GM23338 (cell line): ENCODE results near the gene TINAGL1. TPM values are rescaled to one million over a fixed set of nuclear protein-coding genes. Genes with fewer than 3 reads are reported as not detected.

Source experiments
- ATAC-seq: fragments of 200-7000 bp; cut with Tn5 transposase; 3 replicates; pipeline ENCODE4 v1.9.1; 2020
- DNase-seq: peaks from one replicate; pipeline ENCODE4 v3.0.0-alpha.2; 2015; ENCODE audit warnings: low spot score
- H2AFZ ChIP-seq: fragments of 200-600 bp; sonication (generic); 2 replicates; pipeline ENCODE4 v1.8.0; 2016; ENCODE audit warnings: antibody characterized with exemption, mild to moderate bottlenecking, moderate library complexity
- H3F3A ChIP-seq: fragments of 200-600 bp; sonication (generic); replicated peaks from 2 replicates; pipeline ENCODE4 v1.8.0; 2017; ENCODE audit warnings: antibody characterized with exemption, mixed run types, low read depth
- H3K27ac ChIP-seq: fragments of 200-600 bp; sonication (generic); 2 replicates; pipeline ENCODE4 v1.6.1; 2016; ENCODE audit warnings: low read depth
- H3K27me3 ChIP-seq: fragments of 200-600 bp; sonication (generic); 2 replicates; pipeline ENCODE4 v1.8.0; 2016; ENCODE audit warnings: mild to moderate bottlenecking, mixed run types, moderate library complexity; ENCODE audit not compliant: insufficient read depth
- H3K36me3 ChIP-seq: fragments of 200-600 bp; sonication (generic); 2 replicates; pipeline ENCODE4 v1.8.0; 2016; ENCODE audit warnings: mild to moderate bottlenecking; ENCODE audit not compliant: insufficient read depth
- H3K4me1 ChIP-seq: fragments of 200-600 bp; sonication (generic); 2 replicates; pipeline ENCODE4 v1.8.0; 2016; ENCODE audit warnings: mild to moderate bottlenecking, moderate library complexity; ENCODE audit not compliant: insufficient read depth
- H3K4me2 ChIP-seq: fragments of 200-600 bp; sonication (generic); 2 replicates; pipeline ENCODE4 v1.7.1; 2017; ENCODE audit warnings: mixed run types
- H3K4me3 ChIP-seq: fragments of 200-600 bp; sonication (generic); 2 replicates; pipeline ENCODE4 v1.6.1; 2016; ENCODE audit warnings: mixed run types
- H3K79me2 ChIP-seq: fragments of 200-600 bp; sonication (generic); replicated peaks from 2 replicates; pipeline ENCODE4 v1.8.0; 2017; ENCODE audit warnings: mild to moderate bottlenecking; ENCODE audit not compliant: insufficient read depth
- H3K9me2 ChIP-seq: fragments of 200-600 bp; sonication (generic); 2 replicates; pipeline ENCODE4 v1.8.0; 2017; ENCODE audit not compliant: insufficient read depth
- H4K20me1 ChIP-seq: fragments of 200-600 bp; sonication (generic); replicated peaks from 2 replicates; pipeline ENCODE4 v1.8.0; 2017; ENCODE audit warnings: mild to moderate bottlenecking; ENCODE audit not compliant: insufficient read depth
- H3K27ac Mint-ChIP-seq: 2 replicates; pipeline ENCODE4 v1.8.0; 2020; ENCODE audit warnings: inconsistent platforms, mild to moderate bottlenecking, moderate library complexity, mixed read lengths
- H3K27me3 Mint-ChIP-seq: 3 replicates; pipeline ENCODE4 v1.8.0; 2022; ENCODE audit warnings: low read depth, mild to moderate bottlenecking, moderate library complexity, mixed read lengths, inconsistent platforms; ENCODE audit not compliant: insufficient read depth, poor library complexity
- H3K36me3 Mint-ChIP-seq: 3 replicates; pipeline ENCODE4 v1.8.0; 2021; ENCODE audit warnings: low read depth, mild to moderate bottlenecking, inconsistent platforms, moderate library complexity, mixed read lengths
- H3K4me1 Mint-ChIP-seq: 3 replicates; pipeline ENCODE4 v1.8.0; 2020; ENCODE audit warnings: mild to moderate bottlenecking, inconsistent platforms, mixed read lengths
- H3K4me3 Mint-ChIP-seq: 3 replicates; pipeline ENCODE4 v1.8.0; 2021; ENCODE audit warnings: moderate library complexity, mild to moderate bottlenecking, inconsistent platforms, mixed read lengths
- H3K9me3 Mint-ChIP-seq: 3 replicates; pipeline ENCODE4 v1.8.0; 2020; ENCODE audit warnings: moderate library complexity, mild to moderate bottlenecking, inconsistent platforms, mixed read lengths
- CREB1 ChIP-seq: fragments of 250-450 bp; sonication (Bioruptor Pico); IDR thresholded peaks from 2 replicates; pipeline ENCODE4 v1.5.0; 2020; ENCODE audit warnings: low read depth, mild to moderate bottlenecking, moderate library complexity
- CTCF ChIP-seq, 2 experiments: fragments of 200-600 bp in 1 of 2; sonication (generic) in 1 of 2; conservative IDR thresholded peaks; 2 replicates each; pipeline versions ENCODE4 v1.5.1 to v1.6.1; 2016 to 2017; ENCODE audit warnings: antibody characterized with exemption in 2 of 2, low read depth in 2 of 2, mild to moderate bottlenecking in 2 of 2, moderate library complexity in 1 of 2
- ETS1 ChIP-seq: IDR thresholded peaks from 2 replicates; pipeline ENCODE4 v1.6.1; 2016; ENCODE audit warnings: antibody characterized with exemption
- EZH2 ChIP-seq: fragments of 200-600 bp; sonication (generic); IDR thresholded peaks from one replicate; pipeline ENCODE4 v1.8.0; 2017; ENCODE audit warnings: antibody characterized with exemption, mild to moderate bottlenecking, low read depth; ENCODE audit not compliant: unreplicated experiment
- JUNB ChIP-seq: IDR thresholded peaks from one replicate; pipeline ENCODE4 v1.6.1; 2016; ENCODE audit warnings: antibody characterized with exemption; ENCODE audit not compliant: unreplicated experiment
- NANOG ChIP-seq: IDR thresholded peaks from 2 replicates; pipeline ENCODE4 v1.6.1; 2016; ENCODE audit warnings: antibody characterized with exemption, borderline replicate concordance
- REST ChIP-seq: IDR thresholded peaks from one replicate; pipeline ENCODE4 v1.6.1; 2018; ENCODE audit warnings: antibody characterized with exemption; ENCODE audit not compliant: unreplicated experiment
- ZNF331 ChIP-seq: fragments of 250-450 bp; sonication (Bioruptor Pico); IDR thresholded peaks from 2 replicates; pipeline ENCODE4 v1.5.0; 2020; ENCODE audit warnings: low read depth, mild to moderate bottlenecking, moderate library complexity
- polyA plus RNA-seq: library from polyadenylated mRNA; unstranded; fragments of >200 nt; fragmentation: Nextera tagmentation; extraction: Ambion mirVana; gene quantifications from 2 replicates; pipeline ENCODE4 v1.2.1, GENCODE V29; 2016
- total RNA-seq: library from RNA; depleted of rRNA; stranded (reverse); fragments of >200 nt; shearing (Covaris generic); gene quantifications from 2 replicates; pipeline ENCODE4 v1.2.3, GENCODE V29; 2014

The TINAGL1 gene
- total and polyA plus RNA-seq, 2 experiments from 2014 or later: 6.8 to 15.8 TPM

DNA sequence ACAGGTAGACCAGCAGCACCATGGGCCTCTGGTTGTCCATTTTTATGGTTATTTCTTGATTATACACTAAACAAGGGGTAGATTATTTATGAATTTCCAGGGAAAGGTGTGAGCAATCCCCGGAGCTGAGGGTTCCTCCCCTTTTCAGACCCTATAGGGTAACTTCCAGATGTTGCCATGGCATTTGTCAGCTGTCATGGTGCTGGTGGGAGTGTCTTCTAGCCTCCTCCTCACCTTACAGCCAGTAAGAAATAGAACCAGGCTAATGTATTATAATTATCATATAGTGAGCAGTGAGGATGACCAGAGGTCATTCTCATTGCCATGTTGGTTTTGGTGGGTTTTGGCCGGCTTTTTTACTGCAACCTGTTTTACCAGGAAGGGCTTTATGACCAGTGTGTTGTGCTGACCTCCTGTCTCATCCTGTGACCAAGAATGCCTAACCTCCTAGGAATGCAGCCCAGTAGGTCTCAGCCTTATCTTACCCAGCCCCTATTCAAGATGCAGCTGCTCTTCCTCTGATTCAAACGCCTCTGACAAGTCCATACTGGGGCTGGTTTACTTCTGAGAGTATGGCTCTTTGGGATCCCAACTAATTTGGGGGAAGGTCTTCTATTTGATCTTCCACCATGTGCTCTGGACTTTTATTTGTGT lies 13.5 kb upstream of the TINAGL1 start:
- H3K4me3 Mint-ChIP-seq: no peak overlapping the region; the same call in 2 of the 3 replicates
- TF ChIP-seq CTCF (conservative IDR thresholded peaks at IDR 0.05; ENCODE audit: low read depth in 2 of 2): no peak
- TF ChIP-seq ZNF331 (CRISPR knock-in tag): no peak
- TF ChIP-seq NANOG: no peak
- H3K4me1 ChIP-seq: peaks cover 8% of the 10 kb centered on the region; the same call in 1 of the 2 replicates
- no peaks in the 10 kb centered on the region for H3K36me3 Mint-ChIP-seq
- H3K79me2 ChIP-seq: no peaks in the 10 kb centered on the region
- DNase-seq (peak; percentile 66), ATAC-seq (peak; percentile 79)
- peak overlapping the region; percentile 68 for H3K27ac Mint-ChIP-seq
- H3K4me1 Mint-ChIP-seq: peaks cover 20% of the 10 kb centered on the region
- no peaks in the 10 kb centered on the region for H3K36me3 ChIP-seq
- H3K9me2 ChIP-seq: no peaks in the 10 kb centered on the region
- H2AFZ ChIP-seq: no peak overlapping the region
- H4K20me1 ChIP-seq: no peaks in the 10 kb centered on the region
- H3K9me3 Mint-ChIP-seq: peaks cover 4% of the 10 kb centered on the region; the same call in 2 of the 3 replicates
- no peaks in the 10 kb centered on the region for H3K27me3 ChIP-seq
- peak overlapping the region; percentile 78; the same call in 1 of the 2 replicates for H3K27ac ChIP-seq
- 0 out of 2 replicates have a peak overlapping the region, but pooled peaks have one; percentile 8 for H3K4me3 ChIP-seq
- H3K27me3 Mint-ChIP-seq: peaks cover 9% of the 10 kb centered on the region
- H3F3A ChIP-seq: no peaks in the 10 kb centered on the region
- H3K4me2 ChIP-seq: 0 out of 2 replicates have a peak overlapping the region, but pooled peaks have one; percentile 36

- no peak overlapping the region for H3K4me3 ChIP-seq
- Mint-ChIP-seq H3K36me3 (no peaks in the 10 kb centered on the region), H3K27me3 (peaks cover 12% of the 10 kb centered on the region), H3K27ac (peak overlapping the region; percentile 38; the same call in 1 of the 2 replicates), H3K9me3 (peaks cover 4% of the 10 kb centered on the region; the same call in 2 of the 3 replicates), H3K4me1 (peaks cover 20% of the 10 kb centered on the region), H3K4me3 (no peak overlapping the region)
- peak; percentile 12; the same call in 1 of the 3 replicates for ATAC-seq
- H2AFZ ChIP-seq: peak overlapping the region; percentile 97
- peak overlapping the region; percentile 42; the same call in 1 of the 2 replicates for H3K4me2 ChIP-seq
- no peaks in the 10 kb centered on the region for H3K9me2 ChIP-seq
- H3K79me2 ChIP-seq: no peaks in the 10 kb centered on the region
- no peak overlapping the region for H3K27ac ChIP-seq
- peaks cover 8% of the 10 kb centered on the region; the same call in 1 of the 2 replicates for H3K4me1 ChIP-seq
- H3F3A ChIP-seq: no peaks in the 10 kb centered on the region
- no peak for DNase-seq
- no peaks in the 10 kb centered on the region for H4K20me1 ChIP-seq
- H3K36me3 ChIP-seq: no peaks in the 10 kb centered on the region
- no peaks in the 10 kb centered on the region for H3K27me3 ChIP-seq
- no peak for TF ChIP-seq ZNF331 (CRISPR knock-in tag)
- TF ChIP-seq REST: no peak
- TF ChIP-seq CTCF (conservative IDR thresholded peaks at IDR 0.05; ENCODE audit: low read depth in 2 of 2): no peak
- TF ChIP-seq JUNB: no peak
- no peak for TF ChIP-seq CREB1 (CRISPR knock-in tag)
- TF ChIP-seq ETS1: no peak
- TF ChIP-seq EZH2: no peak
- no peak for TF ChIP-seq NANOG
Observed at GRCh38 chr1:31564606-31564989, 11.7 kb upstream of the TINAGL1 start.
